SK-N-SH (cell line): ENCODE data around the gene SPEM3.

Source experiments
- GABPA ChIP-seq: IDR thresholded peaks from 2 replicates; pipeline ENCODE4 v1.4.0; 2012; ENCODE audit warnings: low read depth, mild to moderate bottlenecking
- MAX ChIP-seq: IDR thresholded peaks from 2 replicates; pipeline ENCODE4 v1.4.0; 2012; ENCODE audit warnings: low read depth
- NRF1 ChIP-seq: IDR thresholded peaks from 2 replicates; pipeline ENCODE4 v1.6.1; 2012; ENCODE audit warnings: low read depth, mild to moderate bottlenecking, low read length
- POLR2AphosphoS5 ChIP-seq: IDR thresholded peaks from 2 replicates; pipeline ENCODE4 v1.6.1; 2012; ENCODE audit warnings: low read depth, low read length
- RFX5 ChIP-seq: IDR thresholded peaks from 2 replicates; pipeline ENCODE4 v1.6.1; 2012; ENCODE audit warnings: mild to moderate bottlenecking, improper control_type of control experiment, low read length
- SMC3 ChIP-seq: IDR thresholded peaks from 2 replicates; pipeline ENCODE4 v1.6.1; 2012; ENCODE audit warnings: low read depth, low read length, improper control_type of control experiment
- TAF1 ChIP-seq: IDR thresholded peaks from 2 replicates; pipeline ENCODE4 v1.6.1; 2012; ENCODE audit warnings: low read depth, mild to moderate bottlenecking, low read length, moderate library complexity, borderline replicate concordance
- TCF12 ChIP-seq: IDR thresholded peaks from 2 replicates; pipeline ENCODE4 v1.4.0; 2012
- TEAD4 ChIP-seq: IDR thresholded peaks from 2 replicates; pipeline ENCODE4 v1.4.0; 2012; ENCODE audit warnings: mild to moderate bottlenecking, borderline replicate concordance; ENCODE audit not compliant: insufficient read depth
- ZBTB33 ChIP-seq: IDR thresholded peaks from 2 replicates; pipeline ENCODE4 v1.4.0; 2012; ENCODE audit warnings: low read depth, borderline replicate concordance
- TF ChIP-seq, protein P1 (sequence below): fragments of 200-600 bp; sonication (generic); IDR thresholded peaks from 2 replicates; pipeline ENCODE4 v1.6.1; 2017; ENCODE audit warnings: antibody characterized with exemption, mild to moderate bottlenecking, moderate library complexity

DNA sequence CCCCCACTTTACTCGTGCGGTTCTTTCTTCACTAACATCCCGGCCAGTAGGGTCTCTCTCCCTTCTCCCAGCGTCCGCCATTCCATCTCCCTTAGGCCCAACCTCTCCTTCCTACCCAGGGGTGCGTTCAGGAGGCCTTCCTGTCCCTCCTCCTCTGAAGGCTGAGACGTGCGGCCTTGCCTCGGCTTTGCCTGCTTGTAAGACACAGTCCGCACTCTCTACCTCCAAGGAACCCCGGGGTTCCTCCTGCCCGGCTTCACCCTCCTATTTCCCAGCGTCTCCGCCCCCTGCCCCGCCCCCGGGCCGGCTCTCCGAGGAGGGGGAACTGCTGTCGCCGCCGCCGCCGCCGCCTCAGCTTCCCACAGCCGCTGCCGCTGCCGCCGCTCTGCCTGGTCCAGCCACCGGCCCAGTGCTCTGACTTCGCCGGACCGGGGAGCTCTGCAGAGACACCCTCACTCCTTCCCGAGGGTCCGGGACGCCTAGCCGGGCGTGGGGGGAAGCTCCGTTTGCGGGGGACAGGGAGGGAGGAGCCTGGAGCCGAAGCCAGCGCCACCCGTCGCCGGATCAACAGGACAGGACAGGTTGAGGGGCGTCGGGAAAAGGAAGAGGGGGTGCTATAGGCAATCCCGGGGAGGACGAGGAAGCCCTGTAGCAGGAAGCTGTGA lies 9.4 kb downstream of the SPEM3 start:
- TF ChIP-seq TEAD4 (no peak), GABPA (no peak), TAF1 (no peak), TCF12 (no peak), NRF1 (no peak), SMC3 (no peak), ZBTB33 (no peak), POLR2AphosphoS5 (no peak), RFX5 (no peak), MAX (no peak)
- TF ChIP-seq, protein P1, sequence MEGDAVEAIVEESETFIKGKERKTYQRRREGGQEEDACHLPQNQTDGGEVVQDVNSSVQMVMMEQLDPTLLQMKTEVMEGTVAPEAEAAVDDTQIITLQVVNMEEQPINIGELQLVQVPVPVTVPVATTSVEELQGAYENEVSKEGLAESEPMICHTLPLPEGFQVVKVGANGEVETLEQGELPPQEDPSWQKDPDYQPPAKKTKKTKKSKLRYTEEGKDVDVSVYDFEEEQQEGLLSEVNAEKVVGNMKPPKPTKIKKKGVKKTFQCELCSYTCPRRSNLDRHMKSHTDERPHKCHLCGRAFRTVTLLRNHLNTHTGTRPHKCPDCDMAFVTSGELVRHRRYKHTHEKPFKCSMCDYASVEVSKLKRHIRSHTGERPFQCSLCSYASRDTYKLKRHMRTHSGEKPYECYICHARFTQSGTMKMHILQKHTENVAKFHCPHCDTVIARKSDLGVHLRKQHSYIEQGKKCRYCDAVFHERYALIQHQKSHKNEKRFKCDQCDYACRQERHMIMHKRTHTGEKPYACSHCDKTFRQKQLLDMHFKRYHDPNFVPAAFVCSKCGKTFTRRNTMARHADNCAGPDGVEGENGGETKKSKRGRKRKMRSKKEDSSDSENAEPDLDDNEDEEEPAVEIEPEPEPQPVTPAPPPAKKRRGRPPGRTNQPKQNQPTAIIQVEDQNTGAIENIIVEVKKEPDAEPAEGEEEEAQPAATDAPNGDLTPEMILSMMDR: no peak
